Stimulated activated CD8-positive, alpha-beta memory T cell treated with anti-CD3 and anti-CD28 coated beads, Interleukin-4, amount 100 ng/mL, for 24 hours (primary cell): ENCODE data around the gene CLK3.

Experiments used
- DNase-seq: peaks from one replicate; pipeline ENCODE4 v3.0.0-alpha.2; 2020; ENCODE audit warnings: low read depth

Gene CLK3

DNA sequence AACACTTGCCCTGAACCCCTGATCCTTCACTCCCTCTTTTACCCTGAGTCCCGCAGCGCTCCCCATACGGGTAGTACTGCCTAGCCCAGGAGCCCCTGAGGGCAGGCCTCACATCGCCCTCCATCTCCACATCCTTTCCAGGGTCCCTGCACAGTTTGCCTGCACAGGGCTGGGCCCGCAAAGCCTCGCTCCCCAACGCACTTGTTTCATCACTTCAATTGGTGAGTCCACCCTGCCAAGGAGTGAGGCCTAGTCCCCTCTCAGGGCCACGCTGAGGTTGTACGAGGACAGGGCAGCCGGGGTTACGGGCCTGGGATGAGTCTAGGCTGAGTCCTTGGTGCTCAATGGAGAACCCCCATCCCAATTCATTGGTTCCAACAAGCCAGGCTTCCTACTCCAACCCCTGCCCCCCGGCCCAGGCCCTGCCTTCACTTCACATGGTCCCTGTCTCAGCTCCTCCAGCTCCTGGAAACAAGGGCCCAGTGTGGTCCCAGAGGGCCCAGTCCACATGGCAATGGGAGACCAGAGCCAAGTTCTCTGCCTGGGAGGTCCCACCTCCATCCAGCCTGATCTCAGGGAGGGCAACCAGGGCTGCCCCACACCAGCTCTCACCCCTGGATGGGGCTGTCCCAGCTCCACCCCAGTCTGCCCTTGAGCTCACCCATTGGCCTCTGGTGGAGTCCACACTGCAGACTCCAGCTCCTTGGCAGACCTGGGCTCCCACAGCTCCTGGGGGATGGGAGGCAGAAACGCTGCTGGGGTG is 12.4 kb upstream of the CLK3 start:
- DNase-seq, result no peak

DNA sequence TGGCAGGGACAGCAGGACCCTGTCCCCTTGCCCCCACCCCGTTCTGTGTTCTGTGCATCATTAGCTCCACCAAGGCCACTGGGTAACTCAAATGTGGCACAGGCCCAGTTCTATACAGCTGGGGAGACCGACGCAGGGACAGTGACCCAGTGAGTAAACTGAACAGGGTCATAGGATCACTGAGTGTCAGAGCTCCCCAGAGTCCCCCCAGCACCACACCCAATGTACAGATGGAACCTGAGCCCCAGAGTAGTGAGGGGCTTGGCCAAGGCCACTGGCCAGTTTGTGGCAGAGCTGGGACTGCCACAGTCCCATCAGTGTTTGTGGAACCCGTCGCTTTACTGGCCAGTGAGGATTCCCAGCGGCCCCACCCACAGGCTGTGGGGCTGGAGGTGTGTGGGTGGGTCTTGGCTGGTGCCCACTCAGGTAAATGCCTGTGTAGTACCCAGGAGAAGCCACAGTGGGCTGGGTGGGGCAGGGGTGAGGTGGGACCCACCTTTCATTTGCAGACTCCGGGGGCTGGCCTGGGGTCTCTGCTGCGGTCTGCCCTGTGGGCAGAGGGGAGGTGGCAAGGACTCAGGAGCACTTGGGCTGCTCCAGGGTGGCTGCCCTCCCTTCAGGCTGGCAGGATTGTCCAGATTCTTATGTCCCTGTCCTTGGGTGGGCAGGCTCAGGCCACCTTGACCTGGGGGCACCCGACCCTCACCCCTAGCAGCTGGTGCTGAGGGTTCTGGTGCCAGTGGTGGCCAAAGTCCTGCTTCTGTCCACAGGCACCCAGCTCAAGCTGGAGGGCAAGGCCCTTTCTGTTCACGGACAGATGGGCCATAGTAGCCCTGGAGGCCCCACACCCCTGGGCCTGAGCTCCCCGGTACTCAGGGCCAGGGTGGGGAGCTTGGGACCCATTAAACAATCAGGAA is 11.6 kb upstream of the CLK3 start:
- no peak for DNase-seq

DNA sequence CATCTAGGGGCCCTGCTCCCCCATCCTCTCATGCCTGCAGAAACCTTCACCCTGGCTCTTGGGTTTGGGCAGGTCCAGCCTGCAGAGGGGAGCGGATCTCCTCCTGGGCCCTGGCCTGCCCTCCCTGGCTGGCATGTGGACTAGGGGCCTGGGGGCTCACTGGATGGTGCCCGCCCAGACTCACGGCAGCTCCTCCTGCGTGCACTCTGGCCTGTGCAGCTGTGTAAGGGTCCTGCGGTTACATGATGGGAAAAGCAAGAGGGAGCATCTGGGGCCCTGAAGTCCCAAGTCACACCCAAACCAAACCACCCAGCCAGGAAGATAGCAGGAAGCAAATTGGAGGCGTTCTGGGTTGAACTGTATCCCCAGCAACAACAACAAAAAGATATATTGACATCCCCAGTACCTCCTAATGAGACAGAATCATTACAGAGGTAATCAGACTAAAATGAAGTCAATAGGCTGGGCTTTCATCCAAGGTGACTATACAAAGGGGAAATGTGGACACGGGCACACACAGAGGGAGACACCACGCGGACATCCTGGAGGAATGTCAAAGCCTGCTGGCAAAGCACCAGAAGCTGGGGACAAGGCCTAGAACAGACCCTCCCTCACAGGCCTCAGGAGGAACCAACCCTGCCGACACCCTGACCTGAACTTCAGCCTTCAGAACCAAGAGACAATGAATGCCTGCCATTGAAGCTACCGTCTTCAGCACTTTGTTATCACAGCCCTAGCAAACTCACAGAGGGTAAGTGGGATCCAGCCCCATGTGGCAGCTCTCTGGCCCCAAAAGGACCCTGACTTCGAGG is 10.4 kb upstream of the CLK3 start:
- no peak for DNase-seq

DNA sequence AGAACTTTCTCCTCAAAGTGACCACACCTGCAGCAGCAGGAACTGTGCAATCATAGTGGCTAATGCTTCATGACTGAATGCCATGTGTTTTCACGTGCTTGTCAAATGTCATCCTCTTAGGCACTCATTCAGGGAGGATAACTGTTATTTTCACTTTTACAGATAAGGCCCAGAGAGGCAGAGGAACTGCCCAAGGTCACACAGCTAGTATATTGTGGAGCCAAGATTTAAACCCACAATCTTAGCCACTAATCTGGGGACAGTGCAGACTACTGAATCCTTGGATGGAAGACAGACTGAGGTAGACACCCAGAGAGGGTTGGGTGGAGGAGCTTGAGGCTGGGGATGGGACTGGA is 9.9 kb upstream of the CLK3 start:
- DNase-seq, result no peak

DNA sequence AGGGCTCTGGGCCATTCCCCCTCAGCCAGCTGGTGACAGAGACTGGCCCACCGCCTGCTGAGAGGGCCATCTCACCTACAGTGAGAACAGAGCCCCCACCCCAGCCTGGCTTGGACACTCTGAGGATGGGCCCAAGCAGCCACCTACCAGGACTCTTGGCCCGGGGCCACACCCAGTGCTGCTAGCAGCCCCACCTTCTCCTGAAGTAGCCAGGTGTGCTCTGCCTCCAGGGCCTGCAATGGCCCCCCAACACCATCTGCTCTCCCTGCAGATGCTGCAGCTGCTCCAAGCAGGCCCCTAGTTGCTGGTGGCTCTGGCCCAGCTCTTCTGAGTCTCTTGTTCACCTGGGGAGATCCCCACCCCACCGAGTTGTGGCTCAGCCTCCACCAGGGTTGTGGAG is 6.8 kb upstream of the CLK3 start:
- DNase-seq, result no peak

DNA sequence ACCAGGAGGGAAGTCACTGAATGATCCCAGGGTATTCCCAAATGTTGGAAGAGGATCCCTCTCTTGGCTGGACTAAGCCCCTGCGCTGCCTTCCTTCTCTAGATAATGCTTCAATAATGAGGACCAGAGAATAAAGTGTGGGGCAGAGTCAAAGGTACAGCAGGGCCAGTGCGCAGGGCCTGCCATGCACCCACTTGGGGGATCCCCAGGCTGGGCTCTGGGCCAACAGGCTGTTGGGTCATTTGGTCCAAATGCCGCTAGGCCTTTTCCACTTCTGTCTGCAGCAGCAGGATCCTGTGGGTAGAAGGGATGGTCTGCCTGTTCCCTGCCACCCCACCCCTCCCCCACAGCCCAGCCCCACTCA is 5.7 kb upstream of the CLK3 start:
- DNase-seq, result no peak

DNA sequence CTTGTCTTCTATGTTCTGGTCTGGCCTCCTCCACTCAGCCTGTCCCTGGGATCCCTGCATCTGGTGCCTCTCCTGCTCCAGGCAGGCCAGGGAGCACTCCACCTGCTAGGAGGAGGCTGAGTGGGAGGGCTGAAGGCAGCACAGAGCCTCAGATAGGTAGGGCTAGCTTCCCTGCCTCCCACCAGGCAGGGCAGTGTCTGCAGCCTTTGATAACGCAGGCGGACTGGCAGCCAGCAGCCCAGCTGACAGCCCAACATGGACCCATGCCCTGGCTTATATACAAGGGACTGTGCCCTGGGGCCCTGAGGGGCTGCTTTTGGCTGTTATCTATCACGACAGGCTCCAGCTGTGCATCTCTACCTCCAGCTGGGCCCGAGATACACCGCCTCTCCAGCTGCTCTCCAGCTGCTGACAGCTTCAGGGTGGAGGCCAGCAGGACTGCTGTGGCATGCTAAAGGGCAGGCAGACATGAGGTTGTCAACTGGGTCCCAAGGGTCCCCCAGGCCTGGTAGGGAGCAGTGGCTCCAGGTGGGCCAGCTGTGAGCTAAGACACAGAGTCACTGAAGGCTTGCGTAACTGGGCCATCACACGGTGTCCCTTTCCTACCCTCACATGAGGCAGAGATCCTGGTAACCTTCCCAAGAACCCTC is 5.2 kb upstream of the CLK3 start:
- DNase-seq, result no peak

DNA sequence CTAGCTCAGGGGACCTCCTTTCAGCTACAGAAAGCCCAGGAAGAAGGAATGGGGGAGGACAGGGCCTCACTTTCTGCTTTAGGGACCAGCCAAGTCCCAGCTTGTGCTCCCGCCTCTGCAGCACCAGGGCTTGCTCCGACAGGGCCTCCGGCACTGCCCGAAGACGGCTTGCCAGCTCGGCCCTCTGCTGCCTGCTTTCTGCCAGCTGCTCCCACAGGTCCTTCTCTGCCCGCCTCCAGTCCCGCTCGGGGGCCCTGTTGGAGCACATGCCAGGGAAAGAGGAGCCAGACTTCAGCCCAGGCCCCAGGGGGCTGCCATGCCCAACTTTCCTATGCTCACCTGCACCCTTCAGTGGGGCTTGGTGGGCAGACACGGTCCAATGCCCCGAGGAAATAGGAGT is 4.3 kb upstream of the CLK3 start:
- DNase-seq, result no peak

DNA sequence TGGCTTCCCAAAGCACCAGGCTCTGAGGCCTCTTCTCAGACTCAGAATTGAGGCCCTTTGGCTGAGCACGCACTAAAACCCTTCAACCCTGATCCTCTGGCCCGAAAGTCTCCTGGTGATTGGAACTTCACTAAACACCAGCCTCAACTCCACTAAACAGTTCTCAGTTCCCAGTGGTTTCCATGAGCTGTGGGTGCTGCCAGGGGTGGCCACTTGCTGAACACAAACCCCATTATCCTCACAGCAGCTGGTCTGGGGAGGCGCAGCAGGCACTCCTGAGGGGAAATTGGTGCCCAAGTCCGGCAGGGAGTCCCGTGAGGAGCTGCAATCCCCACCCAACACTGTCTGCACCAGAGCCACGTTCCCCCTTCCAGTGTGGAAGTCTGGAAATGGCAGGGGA is 3.8 kb upstream of the CLK3 start:
- DNase-seq, result no peak

DNA sequence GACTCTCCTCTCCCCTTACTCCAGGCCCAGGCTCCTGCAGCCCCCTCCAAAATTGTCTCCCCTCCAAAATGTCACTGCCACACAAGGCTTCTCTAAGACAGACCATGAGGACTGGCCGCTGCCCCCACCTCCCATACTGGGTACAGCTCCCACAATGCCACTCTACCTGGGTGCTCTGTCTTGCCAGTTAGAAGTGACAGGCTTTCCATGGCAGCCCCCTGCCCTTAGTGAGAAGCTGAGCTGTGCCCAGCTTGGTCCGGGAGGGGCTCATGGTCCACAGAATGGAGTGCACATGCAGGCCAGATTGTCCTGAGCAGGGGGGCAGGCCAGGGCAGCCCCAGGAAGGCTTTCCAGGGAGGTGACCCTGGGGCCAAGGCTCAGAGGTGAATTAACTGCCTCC is 3.0 kb upstream of the CLK3 start:
- DNase-seq, result no peak

DNA sequence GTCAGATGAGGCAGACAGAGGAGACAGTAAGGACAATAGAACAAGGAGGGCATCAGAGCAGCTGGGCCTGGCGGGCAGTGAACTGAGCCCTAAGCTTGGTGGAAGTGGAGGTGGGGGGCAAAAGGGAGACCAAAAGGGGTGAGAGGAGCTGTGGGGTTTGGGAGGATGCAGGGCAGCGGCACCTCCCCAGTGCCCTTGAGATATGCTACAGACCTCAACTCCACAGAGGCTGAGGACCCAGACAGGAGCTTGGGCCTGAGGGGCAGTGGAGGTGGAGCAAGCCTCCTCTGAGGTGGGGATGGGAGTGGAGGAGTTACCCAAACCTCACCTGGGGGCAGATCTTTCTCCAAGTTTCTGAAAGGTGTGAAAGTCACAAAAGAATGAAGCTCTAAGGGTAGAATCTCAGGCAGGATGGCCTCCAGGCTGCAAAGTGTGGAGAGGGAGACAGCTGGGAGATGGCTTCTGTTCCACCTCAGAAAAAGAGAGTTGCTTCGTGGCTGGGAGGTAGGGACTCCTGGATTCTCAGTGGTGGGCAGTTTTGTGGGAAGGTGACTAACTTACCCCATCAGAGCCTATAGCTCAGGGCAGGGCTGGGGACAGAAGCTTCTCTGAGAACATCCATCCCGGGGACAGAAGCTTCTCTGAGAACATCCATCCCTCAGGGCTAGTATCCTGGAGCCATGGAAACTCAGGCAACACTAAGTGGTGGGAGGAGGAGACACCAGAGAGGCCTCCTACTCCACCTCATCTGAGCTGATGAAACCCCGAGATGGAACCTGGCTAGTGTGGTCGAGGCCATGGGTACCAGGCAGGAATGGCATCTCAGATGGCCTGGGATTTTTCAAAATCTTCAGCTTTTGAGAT is 2.3 kb upstream of the CLK3 start:
- DNase-seq, result no peak

DNA sequence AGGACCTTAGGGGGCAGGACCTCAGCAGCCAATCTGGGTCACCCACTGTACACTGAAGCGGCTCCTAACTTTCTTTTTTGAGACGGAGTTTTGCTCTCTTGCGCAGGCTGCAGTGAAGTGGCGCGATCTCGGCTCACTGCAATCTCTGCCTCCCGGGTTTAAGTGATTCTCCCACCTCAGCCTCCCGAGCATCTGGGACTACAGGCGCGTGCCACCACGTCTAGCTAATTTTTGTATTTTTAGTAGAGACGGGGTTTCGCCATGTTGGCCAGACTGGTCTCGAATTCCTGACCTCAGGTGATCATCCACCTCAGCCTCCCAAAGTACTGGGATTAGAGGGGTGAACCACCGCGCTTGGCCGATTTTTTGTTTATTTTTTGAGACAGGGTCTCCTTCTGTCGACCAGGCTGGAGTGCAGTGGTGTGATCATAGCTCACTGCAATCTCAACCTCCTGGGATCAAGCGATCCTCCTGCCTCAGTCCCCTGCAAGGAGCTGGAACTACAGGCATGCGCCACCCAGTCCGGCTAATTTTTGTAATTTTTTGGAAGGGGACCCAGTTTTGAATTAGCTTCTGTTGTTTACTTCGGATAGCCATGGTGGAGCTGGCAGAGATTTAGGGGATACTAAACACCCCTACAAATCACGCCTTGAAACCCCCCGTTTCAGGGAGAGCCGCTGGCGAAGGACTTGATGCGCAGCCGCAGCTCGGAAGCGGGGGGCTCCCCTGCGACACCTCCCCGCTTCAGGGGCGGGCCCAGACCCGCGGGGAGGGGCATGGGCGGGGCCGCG is 1.5 kb upstream of the CLK3 start:
- no peak for DNase-seq

DNA sequence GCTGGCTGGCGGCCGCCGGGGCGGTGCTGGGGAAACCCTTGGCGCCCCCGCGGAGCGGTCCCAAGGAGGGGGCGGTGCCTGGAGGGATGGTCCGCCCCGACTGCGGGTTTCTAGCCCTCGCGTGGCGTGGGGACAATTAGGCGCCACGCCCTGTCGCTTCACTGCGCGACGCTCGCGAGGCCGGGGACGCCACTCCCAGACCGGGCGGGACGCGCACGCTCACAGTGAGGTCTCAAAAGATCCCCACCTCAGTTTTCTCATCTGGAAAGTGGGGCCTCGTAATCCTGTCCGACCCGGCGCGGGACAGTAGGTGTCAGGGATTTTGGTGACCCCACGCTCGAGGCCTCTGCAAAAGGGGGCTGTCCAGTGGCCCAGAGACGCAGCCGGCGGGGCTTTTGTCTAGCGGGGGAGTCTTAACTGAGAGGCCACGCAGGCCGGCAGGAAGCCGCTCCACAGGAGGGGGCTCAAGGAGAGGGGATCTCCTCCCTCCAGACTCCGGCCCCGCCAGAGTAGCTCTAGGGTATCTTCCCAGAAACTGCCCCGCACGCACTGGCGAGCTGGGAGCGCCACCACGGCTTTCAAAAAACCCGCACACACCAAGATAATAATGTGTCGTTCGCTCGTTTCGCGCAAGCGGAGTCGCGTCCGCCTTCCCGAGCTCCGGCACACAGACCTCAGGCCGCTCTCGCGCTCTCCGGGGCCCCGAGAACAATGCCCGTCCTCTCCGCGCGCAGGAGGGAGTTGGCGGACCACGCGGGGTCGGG is 710 bp upstream of the CLK3 start:
- peak; percentile 88 for DNase-seq

DNA sequence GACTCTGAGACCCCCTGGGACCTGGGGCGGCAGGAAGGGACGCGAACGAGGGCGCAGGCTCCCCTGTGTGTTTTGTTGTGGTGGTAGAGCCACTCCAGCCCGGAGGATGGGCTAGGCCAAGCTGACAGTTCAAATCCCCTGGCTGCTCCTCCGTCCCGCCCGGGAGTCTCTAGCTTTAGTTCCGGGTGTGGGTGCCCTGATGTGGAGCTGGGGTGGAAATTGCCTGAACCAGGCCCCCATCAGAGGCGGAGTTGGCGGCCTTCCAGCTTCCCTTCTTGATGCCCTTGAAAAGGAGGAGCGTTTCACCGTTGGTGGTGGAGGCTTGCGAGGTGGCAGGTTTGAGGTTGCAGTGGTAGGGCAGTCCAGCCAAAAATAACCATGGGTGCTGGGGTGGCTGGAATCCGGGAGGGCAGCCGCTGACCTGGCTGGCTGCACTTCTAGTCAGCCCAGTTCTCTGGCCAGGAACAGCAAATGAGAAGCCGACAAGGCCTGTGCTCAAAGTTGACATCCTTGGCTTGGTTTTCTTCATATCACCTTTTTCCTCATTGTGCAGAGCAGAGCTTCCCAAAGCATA is 817 bp downstream of the CLK3 start:
- DNase-seq, result peak; percentile 53

DNA sequence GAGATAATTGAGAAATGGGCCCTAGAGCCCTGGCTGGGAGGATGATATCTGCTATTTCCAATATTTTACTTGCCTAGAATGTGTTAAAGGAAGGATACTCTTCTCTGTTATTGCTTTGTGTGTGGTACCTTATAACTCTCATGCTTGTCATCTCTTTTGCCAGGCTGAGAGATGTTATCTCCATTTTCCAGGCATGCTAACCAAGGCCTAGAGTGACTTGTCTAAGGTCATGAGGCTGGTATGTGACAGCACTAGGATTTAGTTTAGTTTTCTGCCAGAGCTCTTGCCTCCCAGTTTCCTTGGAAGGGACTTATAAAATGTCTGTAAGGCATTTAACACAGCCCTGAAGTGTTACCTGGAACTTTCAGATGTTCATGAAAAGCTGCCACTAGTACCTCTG is 1.4 kb downstream of the CLK3 start:
- no peak for DNase-seq

DNA sequence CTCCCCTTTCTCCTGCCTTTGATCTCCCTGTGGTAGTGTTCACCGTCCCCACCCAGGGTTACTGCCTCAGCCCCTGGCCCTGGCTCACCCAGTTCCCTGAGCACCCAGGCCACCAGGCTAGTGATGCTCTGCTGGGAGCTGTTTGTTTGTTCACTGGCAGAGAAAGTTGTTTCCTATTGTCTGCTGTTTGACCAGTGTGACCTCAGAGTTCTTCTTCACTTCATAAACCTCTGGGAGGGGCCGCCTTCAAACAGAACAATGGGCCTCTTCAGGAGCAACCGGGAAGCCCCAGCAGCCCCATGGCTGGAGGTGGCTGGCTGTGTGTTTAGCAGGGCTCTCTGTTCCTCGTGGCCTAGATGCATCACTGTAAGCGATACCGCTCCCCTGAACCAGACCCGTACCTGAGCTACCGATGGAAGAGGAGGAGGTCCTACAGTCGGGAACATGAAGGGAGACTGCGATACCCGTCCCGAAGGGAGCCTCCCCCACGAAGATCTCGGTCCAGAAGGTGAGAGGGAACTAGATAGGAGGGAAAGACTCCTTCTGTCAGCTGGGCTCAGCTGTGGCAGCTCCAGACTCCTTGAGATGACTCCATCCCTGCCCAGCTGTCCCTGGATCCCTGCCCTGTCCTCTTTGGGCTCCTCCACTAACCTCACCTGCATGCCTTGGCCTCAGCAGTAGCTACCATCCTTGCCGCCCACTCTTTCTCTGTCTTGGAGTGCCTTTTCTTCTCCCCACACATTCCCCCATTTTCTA is 3.4 kb downstream of the CLK3 start:
- DNase-seq, result no peak

DNA sequence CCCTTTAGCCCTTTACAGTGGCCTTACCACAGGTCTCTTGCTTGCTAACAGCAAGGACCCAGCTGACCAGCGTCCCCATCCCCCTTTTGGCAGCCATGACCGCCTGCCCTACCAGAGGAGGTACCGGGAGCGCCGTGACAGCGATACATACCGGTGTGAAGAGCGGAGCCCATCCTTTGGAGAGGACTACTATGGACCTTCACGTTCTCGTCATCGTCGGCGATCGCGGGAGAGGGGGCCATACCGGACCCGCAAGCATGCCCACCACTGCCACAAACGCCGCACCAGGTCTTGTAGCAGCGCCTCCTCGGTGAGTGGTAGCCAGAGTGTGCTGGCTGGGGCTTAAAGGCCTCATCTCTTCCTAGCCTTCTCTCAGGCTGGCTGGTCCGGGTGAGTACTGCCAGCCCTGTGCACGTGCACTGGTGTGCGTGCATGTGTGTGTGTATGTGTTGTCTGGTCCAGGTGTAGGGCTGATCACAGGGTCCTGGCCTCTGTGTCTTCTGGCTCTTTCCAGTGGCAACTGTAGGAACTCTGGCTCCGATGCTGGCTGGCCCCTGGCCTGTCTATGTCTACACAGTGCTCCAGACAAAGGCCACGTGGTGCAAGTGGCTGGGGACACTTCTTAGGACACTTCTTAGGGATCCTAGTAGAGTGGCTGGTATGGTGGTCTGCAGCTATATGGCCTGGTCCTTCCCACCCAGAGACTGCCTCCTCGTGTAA is 4.4 kb downstream of the CLK3 start:
- no peak for DNase-seq
